HL-60 (cell line): Measurements from ENCODE around the gene BCAS3.

Experiments used
- DNase-seq, 2 experiments: peaks; one replicate each; pipeline ENCODE4 v3.0.0-alpha.2; 2010 to 2020; ENCODE audit warnings: low read depth in 1 of 2, low spot score in 1 of 2
- H3K27ac ChIP-seq: fragments of 250-450 bp; sonication (Bioruptor Pico); replicated peaks from 2 replicates; pipeline ENCODE4 v1.5.1; 2020; ENCODE audit warnings: mild to moderate bottlenecking, moderate library complexity
- H3K27me3 ChIP-seq: fragments of 250-450 bp; sonication (Bioruptor Pico); 2 replicates; pipeline ENCODE4 v1.5.1; 2021; ENCODE audit warnings: mild to moderate bottlenecking, moderate library complexity; ENCODE audit not compliant: insufficient read depth, poor library complexity, severe bottlenecking
- H3K4me3 ChIP-seq: replicated peaks from 2 replicates; pipeline ENCODE4 v1.5.1; 2011; ENCODE audit warnings: mild to moderate bottlenecking, control low read depth, low read length; ENCODE audit not compliant: insufficient read depth
- GABPA ChIP-seq: IDR thresholded peaks from 2 replicates; pipeline ENCODE4 v1.6.1; 2012; ENCODE audit warnings: low read depth
- POLR2AphosphoS5 ChIP-seq: IDR thresholded peaks from 2 replicates; pipeline ENCODE4 v1.6.1; 2012; ENCODE audit warnings: low read depth
- SPI1 ChIP-seq: IDR thresholded peaks from 2 replicates; pipeline ENCODE4 v1.6.1; 2012; ENCODE audit warnings: low read depth, mild to moderate bottlenecking, borderline replicate concordance
- TF ChIP-seq, protein P1 (sequence below): IDR thresholded peaks from one replicate; pipeline ENCODE4 v1.5.1; 2011; ENCODE audit warnings: low read length, control low read depth, inconsistent platforms; ENCODE audit not compliant: insufficient read depth
- TF ChIP-seq, protein P2 (sequence below): IDR thresholded peaks from 2 replicates; pipeline ENCODE4 v1.6.1; 2012; ENCODE audit warnings: low read depth; ENCODE audit not compliant: insufficient replicate concordance

Gene BCAS3

DNA sequence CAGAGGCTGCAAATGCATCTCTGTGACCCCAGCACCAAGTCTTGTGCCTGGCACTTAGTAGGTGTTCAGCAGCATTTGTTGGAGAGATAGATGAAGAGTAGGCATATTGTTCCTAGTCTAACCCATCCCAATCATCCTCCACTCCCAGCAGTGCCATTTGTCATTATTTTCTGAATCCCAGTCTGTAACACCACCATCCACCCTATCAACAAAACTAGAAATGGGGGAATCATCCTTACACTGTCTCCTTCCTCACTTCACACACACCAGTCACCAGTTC lies 626.1 kb downstream of the BCAS3 start:
- H3K27me3 ChIP-seq = no peaks in the 10 kb centered on the region
- DNase-seq = no peak
- H3K4me3 ChIP-seq = no peak overlapping the region
- TF ChIP-seq SPI1 (no peak), POLR2AphosphoS5 (no peak), GABPA (no peak)
- TF ChIP-seq, protein P1, sequence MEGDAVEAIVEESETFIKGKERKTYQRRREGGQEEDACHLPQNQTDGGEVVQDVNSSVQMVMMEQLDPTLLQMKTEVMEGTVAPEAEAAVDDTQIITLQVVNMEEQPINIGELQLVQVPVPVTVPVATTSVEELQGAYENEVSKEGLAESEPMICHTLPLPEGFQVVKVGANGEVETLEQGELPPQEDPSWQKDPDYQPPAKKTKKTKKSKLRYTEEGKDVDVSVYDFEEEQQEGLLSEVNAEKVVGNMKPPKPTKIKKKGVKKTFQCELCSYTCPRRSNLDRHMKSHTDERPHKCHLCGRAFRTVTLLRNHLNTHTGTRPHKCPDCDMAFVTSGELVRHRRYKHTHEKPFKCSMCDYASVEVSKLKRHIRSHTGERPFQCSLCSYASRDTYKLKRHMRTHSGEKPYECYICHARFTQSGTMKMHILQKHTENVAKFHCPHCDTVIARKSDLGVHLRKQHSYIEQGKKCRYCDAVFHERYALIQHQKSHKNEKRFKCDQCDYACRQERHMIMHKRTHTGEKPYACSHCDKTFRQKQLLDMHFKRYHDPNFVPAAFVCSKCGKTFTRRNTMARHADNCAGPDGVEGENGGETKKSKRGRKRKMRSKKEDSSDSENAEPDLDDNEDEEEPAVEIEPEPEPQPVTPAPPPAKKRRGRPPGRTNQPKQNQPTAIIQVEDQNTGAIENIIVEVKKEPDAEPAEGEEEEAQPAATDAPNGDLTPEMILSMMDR = no peak
- TF ChIP-seq, protein P2, sequence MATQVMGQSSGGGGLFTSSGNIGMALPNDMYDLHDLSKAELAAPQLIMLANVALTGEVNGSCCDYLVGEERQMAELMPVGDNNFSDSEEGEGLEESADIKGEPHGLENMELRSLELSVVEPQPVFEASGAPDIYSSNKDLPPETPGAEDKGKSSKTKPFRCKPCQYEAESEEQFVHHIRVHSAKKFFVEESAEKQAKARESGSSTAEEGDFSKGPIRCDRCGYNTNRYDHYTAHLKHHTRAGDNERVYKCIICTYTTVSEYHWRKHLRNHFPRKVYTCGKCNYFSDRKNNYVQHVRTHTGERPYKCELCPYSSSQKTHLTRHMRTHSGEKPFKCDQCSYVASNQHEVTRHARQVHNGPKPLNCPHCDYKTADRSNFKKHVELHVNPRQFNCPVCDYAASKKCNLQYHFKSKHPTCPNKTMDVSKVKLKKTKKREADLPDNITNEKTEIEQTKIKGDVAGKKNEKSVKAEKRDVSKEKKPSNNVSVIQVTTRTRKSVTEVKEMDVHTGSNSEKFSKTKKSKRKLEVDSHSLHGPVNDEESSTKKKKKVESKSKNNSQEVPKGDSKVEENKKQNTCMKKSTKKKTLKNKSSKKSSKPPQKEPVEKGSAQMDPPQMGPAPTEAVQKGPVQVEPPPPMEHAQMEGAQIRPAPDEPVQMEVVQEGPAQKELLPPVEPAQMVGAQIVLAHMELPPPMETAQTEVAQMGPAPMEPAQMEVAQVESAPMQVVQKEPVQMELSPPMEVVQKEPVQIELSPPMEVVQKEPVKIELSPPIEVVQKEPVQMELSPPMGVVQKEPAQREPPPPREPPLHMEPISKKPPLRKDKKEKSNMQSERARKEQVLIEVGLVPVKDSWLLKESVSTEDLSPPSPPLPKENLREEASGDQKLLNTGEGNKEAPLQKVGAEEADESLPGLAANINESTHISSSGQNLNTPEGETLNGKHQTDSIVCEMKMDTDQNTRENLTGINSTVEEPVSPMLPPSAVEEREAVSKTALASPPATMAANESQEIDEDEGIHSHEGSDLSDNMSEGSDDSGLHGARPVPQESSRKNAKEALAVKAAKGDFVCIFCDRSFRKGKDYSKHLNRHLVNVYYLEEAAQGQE = no peak
- H3K27ac ChIP-seq = no peak overlapping the region

DNA sequence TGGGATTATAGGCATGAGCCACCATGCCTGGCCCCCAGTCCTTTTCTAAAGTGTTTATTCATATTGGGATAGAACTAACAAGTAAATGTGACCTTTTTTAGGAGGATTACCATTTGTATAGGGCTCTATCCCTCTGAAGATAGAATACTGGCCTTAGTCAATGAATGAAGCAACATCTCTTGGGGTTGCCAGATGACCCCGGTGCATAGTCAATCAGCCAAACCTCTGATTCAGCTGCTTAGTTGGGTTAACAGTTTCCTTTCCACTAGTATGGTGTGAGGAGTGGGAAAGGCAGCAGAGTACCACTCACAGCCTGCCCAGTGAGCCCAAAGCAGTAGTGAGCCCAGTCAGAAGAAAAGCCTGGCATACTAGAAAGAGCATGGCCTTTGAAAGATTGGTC lies 627.4 kb downstream of the BCAS3 start:
- no peaks in the 10 kb centered on the region for H3K27me3 ChIP-seq
- TF ChIP-seq, protein P2 = no peak
- TF ChIP-seq GABPA (no peak), SPI1 (no peak), POLR2AphosphoS5 (no peak)
- TF ChIP-seq, protein P1 = no peak
- no peak overlapping the region for H3K4me3 ChIP-seq
- H3K27ac ChIP-seq = no peak overlapping the region
- no peak for DNase-seq

DNA sequence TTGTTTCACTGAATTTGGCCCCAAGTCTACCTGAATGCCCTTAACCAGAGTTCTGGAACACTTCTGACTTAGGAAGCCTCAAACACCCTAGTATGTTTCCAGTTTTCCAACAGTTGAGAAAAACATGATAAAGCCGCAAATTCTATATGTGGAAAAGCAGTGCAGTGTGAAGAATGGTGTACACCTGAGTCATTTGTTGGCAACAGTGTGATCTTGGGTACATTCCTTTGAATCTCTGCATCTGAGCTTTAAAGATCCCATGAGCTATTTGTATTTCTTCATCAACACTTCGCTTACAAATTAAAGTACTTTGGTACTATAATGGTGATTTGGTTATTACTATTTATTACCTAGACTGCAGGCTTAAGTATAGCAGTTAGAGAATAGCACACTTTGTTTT lies 628.4 kb downstream of the BCAS3 start:
- no peak for DNase-seq
- TF ChIP-seq, protein P1 = no peak
- Histone ChIP-seq H3K4me3 (no peak overlapping the region), H3K27me3 (no peaks in the 10 kb centered on the region), H3K27ac (no peak overlapping the region)
